GM21619 (cell line): ENCODE data around the gene ASB7.

ENCODE experiments used
- ATAC-seq: cut with Tn5 transposase; IDR thresholded peaks from one replicate; pipeline ENCODE4 v1.9.1; 2021; ENCODE audit not compliant: unreplicated experiment

The ASB7 gene

DNA sequence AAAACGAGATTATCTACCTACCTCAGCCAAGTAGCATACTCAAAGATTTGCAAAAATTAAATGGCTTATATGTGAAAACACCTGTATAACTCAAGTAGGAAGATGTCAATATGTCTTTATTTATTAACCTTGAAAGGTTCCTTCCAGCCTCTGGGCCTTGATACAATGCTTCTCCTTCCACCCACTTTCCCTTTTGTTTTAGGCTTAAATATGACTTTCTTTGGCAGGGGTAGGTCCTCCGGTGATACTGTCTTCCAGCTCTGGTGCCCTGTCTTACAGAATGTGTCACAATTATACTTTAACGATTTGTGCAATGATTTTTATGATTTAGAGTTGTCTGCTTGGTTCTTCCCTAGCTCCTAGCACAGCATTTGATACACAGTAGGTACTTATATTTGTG, 4.5 kb upstream of the ASB7 start:
- no peak for ATAC-seq

- ATAC-seq, result no peak
Measured at GRCh38 chr15:100598655-100599054, 3.7 kb upstream of the ASB7 start.

- no peak for ATAC-seq
Measured at GRCh38 chr15:100601163-100601562, 1.2 kb upstream of the ASB7 start.

GRCh38 chr15:100601617-100602063, 749 bp upstream of the ASB7 start:
- peak; percentile 7 for ATAC-seq

DNA sequence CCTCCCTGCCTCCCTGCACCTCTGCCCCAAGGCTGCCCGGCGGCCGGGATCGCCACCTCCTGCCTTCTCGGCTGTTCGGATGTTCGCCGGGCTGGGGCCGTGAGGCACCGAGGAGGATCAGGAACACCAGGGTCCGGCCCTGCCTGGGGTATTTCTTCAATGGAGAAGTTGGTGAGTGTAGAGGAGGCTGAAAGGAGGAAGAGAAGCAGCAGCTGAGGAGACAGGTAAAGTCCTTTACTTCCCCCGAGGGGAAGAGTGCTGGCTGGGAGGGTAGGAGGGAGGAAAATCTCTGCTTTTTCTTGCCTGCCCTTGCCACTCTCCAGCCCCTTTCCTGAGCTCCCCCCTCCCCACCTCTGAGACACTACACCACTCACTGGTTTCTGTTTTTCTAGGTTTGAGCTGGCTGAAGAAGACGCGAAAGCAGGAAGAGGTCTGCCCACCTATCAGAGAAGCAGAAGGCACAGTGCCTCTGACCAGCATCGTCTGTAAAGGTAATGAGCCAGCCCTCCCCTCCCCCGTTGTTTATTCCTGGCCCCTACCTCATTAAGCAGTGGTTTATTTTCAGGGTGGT, 519 bp downstream of the ASB7 start:
- ATAC-seq, result peak; percentile 39

GRCh38 chr15:100612539-100612938, 10.2 kb downstream of the ASB7 start:
- no peak for ATAC-seq

GRCh38 chr15:100613208-100613607, 10.8 kb downstream of the ASB7 start:
- ATAC-seq, result no peak

GRCh38 chr15:100614336-100614735, 11.9 kb downstream of the ASB7 start:
- no peak for ATAC-seq

DNA sequence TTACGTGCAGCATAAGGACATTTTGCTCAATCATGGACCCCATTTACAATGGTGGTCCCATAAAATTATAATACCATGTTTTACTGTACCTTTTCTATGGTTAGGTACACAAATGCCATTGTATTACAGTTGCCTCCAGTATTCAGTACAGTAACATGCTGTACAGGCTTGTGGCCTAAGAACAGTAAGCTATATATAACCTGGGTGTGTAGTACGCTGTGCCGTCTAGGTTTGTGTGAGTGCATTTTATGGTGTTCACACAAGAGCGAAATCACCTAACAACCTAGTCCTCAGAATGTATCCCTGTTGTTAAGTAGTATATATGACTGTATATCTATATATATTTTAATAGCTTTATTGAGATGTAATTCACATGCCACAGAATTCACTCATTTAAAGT, 12.5 kb downstream of the ASB7 start:
- no peak for ATAC-seq

DNA sequence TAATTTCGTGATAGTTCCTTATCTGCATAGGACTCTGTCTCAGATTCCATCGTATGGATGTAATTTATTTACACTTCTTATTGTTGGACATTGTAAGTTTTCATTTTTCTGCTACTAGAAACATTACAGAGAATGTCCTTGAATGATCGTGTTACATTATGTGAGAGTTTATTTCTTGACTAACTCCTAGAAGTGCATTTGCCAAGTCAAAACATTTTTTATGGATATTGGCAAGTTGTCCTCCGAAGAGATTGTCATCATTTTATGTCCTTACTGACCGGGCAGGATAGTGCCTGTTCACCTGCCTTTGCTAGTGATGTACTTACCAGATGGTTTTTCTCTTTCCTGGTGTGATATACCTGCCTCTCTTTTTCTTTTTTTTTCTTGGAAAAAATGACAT, 13.4 kb downstream of the ASB7 start:
- no peak for ATAC-seq

- no peak for ATAC-seq
Measured at GRCh38 chr15:100616700-100617099, 14.3 kb downstream of the ASB7 start.

DNA sequence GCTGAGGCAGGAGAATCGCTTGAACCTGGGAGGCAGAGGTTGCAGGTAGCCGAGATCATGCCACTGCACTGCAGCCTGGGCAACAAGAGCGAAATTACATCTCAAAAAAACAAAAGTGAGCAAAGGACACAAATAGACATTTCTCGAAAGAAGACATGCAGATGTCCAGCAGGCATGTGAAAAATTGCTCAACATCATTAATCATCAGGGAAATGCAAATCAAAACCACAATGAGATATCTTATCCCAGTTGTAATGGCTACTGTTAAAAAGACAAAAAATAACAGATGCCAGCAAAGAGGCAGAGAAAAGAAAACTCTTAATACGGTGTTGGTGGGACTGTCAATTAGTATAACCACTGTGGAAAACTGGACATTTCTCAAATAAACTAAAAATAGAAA, 20.9 kb downstream of the ASB7 start:
- no peak for ATAC-seq

DNA sequence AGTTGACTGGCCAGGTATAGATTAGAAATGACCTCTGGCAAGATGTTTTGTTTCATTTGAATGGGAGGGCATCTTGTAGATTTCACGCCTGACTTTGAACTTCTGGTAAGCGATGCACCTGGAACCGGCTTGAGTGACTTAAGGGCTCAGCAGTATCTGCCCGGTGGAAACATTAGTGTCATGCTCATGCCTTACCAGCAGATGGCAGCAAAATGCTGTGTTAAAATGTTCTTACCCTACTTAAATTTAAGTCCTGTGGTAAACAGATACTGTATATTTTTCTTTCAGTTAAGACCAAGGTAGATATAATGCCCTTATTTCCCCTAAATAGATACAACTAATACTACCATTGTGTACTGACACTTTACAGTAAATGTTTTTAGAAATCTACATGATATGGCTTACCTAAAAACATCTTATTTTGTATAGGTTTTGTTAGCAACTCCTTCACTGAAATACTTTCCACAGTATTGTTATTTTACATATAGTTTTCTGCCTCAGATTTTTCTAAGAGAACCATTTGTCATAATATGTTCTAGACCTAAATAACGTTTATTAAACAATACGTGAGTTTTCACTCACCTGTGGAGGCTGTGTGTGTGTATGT, 25.5 kb downstream of the ASB7 start:
- ATAC-seq, result peak; percentile 76

- no peak for ATAC-seq
Measured at GRCh38 chr15:100628746-100629145, 26.4 kb downstream of the ASB7 start.

DNA sequence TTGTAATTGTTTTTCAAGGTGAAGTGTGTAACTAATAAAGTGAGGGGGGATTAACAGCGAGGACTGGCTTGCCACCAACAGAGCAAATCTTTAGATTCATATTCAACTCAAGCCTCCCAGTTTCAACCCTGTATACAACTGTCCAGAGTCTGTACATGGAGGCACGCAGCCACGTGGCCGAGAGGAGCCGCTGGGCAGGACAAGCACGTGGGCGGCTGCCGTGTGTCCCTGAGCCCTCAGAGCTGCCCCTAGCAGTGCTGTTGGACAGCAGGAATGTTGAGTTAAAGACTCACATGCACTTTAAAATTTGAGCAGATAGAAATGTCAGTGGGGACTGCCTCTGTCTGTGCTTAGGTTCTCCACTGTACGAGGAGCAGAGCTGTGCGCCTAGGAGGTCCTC, 29.4 kb downstream of the ASB7 start:
- ATAC-seq, result no peak

- ATAC-seq, result no peak
Measured at GRCh38 chr15:100633763-100634075, 31.3 kb downstream of the ASB7 start.

DNA sequence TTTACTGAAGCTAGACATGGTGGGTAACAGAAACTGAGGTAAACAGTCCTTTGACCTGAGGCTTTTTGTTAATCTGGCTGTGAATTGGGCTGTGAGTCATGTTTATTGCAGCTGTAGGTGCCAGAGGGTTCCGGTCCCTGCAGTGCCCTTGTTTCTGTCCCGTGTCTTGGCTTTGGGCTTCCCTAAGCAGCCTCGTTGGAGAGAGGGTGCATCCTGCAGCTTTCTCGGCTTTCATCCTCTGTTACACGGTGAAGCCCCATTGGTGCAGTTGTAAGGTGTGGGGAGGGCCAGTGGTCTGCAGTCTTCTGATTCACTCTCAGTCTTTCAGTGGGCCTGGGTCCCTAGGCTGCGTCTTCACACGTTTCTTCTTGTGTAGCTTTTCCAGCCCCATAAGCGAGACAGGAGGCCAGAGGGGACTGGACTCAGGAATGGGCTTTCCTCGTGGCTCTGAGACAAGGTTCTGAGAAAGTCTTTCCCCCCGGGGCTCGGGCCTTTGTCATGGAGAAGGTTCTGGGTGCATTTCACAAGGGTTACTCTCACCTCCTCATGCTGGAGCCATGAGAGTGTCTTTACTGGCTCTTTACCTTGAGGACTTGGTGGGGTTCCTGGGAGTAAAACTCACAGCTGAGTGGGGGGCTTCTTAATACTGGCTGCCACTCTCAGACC, 33.1 kb downstream of the ASB7 start:
- no peak for ATAC-seq

DNA sequence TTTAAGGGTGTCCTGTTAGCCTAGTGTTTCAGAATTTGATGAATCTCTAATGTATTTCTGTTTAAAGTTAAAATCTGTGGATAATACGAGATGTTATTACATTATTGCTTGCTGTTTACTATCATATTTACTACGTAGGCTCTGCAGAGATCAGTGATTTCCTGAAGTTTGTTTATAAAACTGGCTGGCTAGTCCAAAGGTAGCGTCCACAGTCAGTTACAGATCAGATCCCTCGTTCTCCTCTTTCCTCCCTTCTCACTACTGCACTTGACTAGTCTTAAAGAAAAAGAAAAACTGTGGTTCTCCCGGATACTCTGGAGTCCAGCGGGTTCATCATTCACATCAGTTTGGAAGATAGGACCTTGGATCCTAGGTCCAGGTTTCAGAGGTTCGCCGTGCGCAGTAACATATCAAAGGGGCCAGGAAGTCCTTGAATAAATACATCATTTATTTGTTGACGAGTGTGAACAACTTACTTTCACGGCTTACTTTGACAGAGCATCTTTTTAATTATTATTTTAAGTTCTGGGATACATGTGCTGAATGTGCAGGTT, 35.9 kb downstream of the ASB7 start:
- ATAC-seq, result no peak

DNA sequence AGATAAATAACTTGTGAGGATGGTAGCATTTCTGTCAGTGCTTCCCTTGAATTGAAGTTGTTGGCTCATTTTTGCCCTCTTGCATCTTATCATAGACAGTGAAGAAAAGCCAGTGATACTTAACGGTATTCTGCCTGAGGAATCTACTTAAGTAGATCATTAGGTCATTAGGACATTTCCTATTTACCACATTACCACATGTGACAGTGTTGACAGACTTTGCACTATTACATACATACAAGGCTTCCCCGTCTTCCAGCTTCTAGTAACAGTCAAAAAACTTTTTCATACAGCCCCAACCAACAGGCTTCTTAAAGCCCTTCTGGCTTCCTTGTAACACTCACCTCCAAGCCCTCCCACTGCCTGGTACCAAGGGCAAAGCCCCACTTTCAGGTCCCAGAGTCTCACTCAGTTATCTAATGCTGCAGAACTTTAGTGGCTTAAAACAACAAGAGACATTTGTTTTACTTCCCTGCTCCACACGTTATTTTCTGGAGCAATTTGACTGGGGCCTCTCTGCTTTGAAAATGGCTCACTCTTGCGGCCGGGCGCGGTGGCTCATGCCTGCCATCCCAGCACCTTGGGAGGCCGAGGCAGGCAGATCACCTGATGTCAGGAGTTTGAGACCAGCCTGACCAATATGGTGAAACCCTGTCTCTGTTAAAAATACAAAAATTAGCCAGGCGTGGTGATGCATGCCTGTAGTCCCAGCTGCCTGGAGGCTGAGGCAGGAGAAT, 40.0 kb downstream of the ASB7 start:
- no peak for ATAC-seq

GRCh38 chr15:100642950-100643338, 40.6 kb downstream of the ASB7 start:
- no peak for ATAC-seq

DNA sequence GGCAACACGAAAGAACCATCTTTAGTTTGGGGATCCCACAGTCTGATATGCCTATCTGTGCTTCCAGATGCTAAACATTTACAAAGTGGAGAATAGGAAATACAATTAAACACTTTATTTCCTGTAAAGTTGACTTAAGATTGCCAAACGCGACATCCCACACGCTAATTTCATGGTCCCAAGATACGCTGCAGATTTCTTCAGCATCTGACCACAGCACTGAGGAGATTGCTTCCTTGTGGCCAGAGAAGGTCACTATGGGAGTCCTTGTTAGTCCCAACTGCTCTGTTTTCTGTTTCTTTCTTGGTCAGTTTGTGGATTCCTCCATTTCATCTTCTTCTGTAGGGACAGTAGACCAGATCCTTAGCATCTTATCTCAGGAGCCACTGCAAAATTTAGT, 43.3 kb downstream of the ASB7 start:
- no peak for ATAC-seq

GRCh38 chr15:100648951-100649350, 46.6 kb downstream of the ASB7 start:
- no peak for ATAC-seq
